GM18867 (cell line): Measurements from ENCODE around the gene RASL11A.
"Not testable (repeated sequence)": the region's sequence is repeated elsewhere in the genome, so short reads cannot be mapped to it uniquely, and the experiment has no call there.

Experiments
- ATAC-seq: cut with Tn5 transposase; IDR thresholded peaks from one replicate; pipeline ENCODE4 v1.9.1; 2021; ENCODE audit warnings: mild to moderate bottlenecking, moderate library complexity; ENCODE audit not compliant: unreplicated experiment

Gene RASL11A

DNA sequence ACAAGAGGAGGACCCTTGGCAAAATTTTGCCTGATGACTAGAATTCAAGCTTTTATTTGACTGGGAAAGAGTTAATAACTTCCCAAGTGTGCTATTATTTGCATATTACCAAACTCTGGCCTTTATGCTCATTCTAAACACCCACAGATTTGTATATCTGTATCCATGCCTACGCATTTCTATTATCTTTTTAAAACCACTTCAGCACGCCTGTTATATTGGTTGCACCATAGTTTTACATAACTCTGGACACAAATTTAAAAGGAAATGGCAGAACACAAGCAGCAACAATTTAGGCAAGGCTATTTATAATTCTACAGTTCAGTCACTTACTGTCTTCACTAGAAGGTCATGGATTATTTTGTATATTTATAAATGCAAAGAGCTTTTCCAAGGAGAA is 3.7 kb upstream of the RASL11A start:
- no peak for ATAC-seq

DNA sequence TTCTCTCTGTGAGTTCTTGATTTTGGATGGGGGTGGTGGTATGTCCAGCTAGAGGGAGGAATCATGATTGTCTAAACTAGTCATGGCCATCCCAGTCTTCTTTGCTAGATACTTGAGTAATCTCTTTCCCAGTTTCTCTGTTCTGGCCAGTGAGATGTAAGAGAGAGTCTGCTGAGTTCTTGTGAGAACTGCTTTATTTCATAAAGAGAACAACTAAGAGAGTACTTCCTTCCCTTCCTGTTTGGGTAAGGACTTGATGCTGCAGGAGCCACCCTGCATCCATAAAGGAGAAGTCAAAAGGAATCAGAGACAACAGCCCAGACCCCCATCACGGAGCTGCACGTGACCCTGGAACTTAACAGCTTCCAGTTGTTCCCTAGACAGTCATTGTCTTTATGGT is 3.0 kb upstream of the RASL11A start:
- ATAC-seq, result no peak

DNA sequence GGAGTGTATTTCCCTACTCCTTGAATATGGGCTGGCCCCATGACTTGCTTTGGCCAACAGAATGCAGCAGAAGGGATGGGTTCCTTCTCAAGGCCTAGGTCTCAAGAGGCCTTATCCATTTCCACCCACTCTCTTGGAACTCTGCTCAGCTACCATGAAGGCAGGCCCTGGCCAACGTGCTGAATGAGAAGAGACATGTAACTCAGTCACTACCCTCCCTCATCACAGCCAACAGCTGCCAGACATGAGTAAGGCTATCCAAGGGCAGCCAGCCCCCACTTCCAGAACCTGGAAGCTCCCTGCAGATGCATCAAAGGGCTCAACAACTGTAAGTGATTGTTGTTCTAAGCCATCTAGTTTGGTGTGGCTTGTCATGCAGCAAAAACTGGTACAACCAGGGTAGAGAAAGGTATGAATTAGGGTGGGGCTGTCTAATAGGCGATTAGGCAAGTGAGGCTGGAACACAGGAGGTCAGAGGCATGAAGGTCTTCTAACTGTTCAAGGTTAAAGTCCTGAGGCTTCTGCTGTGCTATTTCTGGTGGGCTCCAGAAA is 1.4 kb upstream of the RASL11A start:
- no peak for ATAC-seq

DNA sequence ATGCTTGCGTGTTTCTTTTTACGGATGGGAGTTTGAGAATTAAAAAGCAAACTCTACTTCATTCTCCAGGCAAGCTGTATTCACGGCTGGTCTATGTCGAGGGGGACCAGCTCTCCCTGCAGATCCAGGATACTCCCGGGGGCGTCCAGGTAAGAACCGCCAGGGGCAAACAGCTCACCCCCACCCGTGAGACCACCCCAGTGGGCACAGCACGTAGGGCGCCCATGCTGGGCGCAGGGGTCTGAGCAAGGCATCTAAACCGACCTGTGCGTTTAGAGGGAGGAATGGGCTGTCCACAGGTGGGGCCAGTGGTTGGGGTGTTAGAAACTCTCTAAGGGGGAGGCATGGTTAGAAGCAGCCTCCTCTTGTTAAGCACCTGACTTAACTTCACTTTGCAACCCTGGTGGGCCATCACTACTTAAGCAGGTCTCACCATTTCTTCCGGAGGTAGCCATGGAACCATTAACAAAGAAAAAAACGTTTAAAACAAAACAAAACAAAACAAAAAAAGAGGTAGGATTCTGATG is 1.0 kb downstream of the RASL11A start:
- no peak for ATAC-seq

DNA sequence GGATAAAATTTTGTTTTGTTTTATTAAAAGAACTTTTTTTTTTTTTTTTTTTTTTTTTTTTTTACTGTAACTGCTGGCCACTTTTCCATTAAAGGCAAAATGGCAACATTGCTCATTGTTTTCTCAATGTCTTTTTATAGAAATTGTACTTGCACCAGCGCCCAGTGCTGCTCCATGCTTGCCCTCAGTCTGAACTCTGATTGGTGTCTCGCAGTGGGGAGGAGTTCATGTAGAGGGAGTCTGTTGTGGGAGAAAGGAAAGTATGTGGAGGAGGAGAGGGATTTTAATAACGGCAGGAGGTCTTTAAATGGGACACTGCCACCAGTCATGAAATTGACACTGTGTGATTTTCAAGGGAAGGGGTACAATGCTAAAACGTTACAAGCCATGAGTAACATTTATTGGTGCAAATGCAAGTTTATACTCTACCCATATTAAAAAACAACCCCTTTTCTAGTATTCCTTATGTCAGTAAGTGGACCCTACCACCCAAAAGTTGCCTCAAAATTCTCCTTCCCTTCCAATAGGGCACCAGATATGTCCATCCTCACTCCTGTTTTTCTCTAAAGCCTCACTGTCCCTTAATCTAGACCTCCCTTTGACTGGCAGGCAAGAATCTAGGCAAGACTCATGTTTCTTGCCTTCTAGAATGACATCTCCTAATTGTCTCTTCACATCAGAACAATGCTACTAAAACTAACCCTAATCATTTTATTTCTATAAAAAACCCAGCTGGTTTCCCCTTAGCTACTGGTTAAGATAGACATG is 3.2 kb downstream of the RASL11A start:
- no peak for ATAC-seq

DNA sequence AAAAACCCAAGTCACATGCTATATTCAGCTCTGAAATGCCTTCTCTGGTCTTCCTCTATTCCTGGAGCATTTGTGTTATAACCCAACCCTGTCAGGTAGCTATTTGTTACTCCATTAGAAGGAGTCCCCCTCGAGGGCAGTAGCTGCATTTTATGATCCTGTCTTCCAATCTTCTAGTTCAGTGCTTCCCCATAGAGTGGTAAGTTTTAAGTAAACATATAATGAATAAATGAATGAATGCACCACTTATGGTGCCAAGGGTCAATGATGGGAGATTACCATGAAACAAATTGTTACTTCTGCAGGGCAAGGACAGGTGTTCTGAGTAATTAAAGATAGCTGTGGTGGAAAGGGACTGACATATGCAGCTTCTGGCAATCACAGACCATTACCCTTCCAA is 4.0 kb downstream of the RASL11A start:
- no peak for ATAC-seq

DNA sequence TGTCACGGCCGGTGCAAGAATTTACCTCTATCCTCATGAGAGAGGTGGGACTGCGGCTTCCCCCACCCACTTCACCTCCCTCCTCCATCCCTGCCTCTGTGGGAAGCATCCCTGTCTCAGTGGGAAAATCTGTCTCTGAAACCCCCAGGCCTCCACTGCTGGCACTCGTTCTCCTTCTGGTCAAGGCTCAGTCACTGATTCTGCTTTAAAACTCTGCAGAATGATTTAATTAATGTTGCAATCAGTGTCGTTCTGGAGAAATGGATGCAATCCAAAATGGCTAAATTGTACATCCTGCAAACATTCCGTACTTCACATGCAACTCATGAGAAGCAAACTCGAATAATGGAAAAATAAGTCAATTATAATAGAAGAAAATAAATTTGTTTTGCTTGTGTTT is 5.6 kb downstream of the RASL11A start:
- no peak for ATAC-seq

DNA sequence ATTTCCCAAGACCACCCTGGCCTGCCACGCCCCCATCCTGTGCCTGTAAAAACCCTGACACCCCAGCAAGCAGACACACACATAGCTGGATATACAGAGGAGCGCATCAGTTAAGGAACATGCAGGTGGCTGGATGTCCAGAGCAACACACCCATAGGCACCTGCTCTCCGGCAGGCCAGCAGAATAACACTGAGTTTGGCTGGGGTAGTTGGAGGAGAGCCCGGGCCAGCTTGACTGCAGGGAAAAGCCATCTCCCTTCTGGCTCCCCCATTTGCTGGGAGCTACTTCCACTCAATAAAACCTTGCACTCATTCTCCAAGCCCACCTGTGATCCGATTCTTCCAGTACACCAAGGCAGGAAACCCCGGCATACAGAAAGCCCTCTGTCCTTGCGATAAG is 8.9 kb downstream of the RASL11A start:
- no peak for ATAC-seq

DNA sequence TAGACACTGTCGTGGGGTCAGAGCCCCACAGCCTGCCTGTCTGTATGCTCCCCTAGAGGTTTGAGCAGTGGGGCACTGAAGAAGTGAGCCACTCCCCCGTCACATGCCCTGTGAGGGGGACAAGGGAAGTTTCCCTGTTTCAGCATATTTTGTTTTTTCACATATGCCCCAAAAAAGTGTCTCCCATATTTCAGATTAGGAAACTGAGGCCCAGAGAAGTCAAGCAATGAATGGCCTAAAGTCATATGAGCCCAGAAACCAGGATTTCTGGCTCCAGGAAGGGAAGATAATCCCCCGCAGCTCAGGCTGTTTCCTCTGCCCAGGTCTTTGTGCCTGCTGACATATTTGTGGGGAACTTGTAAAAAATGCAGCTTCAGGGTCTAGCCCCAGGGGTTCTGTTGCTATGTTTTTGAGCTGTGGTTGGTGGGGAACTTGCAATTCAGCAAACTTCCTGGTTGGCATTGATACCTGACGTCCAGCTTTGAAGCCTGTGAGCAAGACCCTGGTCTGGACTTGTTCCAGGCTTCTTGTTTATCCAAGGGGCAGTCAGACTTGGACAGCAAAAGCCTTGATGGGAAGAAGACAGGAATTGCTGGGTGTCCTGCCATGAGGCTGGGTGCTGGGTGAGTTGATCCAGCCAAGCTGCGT is 9.5 kb downstream of the RASL11A start:
- ATAC-seq, result no peak

DNA sequence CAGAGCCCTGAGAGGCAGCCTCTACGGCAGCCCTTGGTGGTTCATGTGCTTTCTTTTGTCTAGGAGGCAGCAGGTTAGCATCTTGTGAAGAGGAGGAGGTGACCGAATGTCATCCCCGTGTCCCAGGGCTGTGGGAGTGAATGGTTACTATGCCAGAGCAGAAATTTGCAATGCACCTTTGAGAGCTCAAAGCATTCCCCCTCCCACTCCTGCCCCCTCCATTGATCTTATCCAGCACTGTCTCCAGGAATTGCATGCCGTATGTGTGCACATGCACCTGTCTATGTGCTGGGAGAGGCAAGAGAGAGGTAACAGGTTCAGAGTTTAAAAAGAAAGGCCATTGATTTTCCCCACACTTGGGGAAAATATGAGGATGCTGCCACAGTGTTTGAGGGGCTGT is 10.2 kb downstream of the RASL11A start:
- ATAC-seq, result no peak

DNA sequence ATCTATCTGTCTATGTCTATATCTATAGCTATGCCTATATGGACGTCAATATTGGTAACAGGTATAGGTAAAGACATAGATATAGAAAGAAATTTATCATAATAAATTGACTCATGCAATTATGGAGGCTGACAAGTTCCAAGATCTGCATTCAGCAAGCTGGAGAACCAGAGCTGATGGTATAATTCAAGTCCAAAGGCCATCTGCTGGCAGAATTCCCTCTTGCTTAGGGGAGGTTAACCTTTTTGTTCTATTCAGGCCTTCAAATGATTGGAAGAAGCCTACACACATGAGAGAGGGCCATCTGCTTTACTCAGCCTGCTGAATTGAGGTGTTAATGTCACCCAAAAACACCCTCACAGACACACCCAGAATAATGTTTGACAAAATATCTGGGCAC is 10.8 kb downstream of the RASL11A start:
- ATAC-seq, result no peak

DNA sequence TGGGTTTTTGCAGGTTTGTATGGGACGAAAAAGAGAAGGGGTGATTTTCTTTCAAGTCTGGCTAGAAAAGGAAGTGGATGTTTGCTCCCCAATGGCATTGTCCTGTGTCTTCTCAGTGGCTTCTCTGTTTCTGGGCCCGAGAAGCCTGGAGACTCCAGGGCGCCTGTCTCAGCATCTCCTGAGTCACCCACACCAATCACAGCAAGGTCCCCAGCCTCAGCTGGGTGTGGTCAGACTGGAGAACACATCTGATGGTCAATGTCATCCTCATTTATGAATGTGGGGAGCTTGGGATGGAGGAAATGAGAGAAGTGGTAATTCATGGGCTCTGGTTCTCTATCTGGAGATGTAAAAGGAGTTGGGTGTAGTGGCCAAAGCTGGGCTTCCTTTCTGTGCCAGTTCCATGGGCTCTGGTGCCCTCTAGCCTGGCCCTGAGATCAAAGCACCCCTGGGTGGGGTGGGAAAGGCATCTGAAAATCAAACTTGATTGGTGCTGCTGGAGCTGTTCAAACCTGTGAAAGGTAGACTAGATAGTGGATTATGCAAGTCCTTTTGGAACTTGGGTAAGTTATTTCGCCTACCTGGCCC is 13.4 kb downstream of the RASL11A start:
- ATAC-seq, result peak; percentile 44

DNA sequence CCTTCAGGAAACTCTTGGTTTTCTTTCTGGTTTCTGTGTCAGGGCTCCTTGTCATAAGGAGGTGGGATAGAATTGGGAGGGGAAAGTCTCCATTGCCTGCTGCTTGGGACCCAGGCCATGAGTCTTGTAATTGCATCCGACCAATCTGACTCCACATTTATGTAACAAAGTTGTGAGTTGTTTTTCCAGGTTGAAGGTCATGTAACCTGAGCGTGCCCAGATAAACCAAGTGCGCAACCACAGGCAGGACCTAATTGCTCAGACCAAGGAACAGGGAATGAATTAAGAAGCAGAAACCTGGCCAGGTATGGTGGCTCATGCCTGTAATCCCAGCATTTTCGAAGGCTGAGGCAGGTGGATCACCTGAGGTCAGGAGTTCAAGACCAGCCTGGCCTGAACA is 17.8 kb downstream of the RASL11A start:
- no peak for ATAC-seq

DNA sequence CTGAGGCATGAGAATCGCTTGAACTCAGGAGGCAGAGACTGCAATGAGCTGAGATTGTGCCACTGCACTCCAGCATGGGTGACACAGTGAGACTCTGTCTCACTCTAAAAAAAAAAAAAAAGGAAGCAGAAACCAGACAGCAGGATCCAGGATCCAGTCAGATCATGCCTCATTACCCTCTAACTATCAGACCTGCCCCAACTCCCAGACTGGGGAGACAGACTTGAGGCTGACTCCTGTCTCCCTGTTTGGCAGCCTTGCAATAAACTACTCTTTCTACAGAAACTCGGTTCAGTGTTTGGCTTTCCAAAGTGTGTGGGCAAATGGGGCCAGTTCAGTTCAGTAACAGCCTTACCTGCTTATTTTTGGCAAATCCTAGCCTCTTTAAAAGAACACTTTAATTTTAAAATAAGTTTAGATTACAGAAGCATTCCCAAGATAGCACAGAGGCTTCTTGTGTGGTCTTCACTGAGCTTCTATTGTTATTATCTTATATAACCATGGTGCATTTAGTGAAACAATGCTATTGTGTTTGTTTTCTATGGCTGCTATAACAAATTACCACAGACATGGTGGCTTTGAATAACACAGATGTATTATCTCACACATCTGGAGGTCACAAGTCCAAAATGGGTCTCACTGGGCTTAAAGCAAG is 18.5 kb downstream of the RASL11A start:
- ATAC-seq, result no peak

DNA sequence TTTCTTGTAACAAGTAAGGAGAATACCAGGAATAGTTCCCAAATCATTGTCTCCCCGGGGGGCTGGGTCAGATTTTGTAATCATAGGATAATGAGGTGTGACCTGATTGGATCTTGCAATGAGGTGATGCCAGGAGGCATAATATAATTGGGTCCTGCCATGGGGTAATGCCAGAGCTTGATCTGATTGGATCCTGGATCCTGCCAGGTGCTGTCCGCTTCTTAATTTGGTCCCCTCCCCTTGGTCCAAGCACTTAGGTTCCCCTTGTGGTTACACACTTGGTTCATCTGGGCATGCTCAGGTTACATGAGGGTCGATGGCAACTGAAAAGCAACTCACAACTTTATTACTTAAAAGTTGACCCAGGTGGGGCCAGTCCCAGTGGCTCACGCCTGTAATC is 20.1 kb downstream of the RASL11A start:
- no peak for ATAC-seq

DNA sequence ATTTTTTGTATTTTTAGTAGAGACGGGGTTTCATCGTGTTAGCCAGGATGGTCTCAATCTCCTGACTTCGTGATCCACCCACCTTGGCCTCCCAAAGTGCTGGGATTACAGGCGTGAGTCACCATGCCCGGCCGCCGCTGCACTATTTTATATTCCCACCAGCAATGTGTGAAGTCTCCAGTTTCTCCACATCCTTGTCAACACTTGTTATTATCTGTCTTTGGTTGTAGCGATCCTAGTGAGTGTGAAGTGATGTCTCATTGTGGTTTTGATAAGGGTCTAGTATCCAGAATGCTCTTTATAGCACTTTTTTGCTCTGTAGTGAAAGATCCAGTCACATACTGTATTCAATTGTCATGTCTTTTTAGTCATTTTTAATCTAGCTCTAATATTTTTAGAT is 21.3 kb downstream of the RASL11A start:
- ATAC-seq, result not testable (repeated sequence)

DNA sequence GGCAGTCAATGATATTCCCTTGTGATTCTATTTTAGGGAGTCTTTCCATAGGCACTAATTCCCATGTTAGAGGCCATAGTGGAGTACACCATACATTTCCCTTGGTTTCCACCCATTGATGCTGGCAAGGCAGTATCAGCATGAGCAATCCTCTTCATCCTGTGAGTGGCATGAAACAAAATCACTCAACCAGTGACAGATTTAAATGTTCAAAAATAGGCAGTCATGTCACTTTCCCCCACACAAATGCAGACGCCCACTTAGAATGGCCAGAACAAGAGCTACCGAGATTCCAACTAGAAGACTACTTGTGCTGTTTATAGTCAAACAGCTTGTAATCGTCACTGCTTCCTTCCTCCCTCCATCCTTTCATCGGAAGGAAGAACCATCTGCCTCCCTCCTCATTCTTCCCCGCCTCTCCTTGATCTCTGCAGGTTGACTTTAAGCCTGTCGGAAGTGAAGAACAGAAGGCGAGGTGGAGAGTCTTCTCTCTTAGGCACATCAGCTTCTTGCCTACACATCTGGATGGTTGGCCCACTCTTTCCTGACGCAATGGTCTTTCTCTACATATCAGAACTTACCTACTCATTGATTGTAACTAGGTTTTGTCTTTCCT is 22.6 kb downstream of the RASL11A start:
- ATAC-seq, result no peak

DNA sequence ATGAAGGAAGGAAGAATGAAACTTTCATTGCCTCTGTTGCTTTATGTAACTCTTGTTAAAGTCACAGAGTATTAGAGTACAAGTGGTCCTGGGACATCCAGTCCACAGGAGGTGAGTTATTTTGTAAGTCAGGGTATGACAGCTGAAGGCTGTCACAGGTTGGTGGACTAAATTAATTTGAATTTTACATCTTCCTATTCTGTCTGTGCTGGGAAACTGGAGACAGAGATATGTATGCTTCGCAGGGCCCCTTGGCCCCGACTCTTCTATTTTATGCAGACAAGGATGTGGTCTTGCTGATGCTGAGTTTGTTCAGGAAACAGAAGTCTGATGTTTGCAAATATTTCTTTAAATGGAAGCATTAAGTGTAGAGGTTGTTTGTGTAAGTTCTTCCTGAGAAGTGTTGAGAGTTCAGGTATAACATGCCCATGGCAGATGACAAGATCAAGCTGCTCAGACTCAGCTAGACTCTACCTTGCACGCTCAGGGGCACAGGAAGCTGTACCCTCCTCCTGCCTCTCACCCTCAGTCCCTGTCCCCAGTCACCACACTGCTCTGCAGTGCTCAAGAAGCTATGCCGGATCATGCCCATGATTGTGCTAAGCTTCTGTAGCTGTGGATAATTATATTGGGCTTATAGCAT is 23.4 kb downstream of the RASL11A start:
- ATAC-seq, result no peak

DNA sequence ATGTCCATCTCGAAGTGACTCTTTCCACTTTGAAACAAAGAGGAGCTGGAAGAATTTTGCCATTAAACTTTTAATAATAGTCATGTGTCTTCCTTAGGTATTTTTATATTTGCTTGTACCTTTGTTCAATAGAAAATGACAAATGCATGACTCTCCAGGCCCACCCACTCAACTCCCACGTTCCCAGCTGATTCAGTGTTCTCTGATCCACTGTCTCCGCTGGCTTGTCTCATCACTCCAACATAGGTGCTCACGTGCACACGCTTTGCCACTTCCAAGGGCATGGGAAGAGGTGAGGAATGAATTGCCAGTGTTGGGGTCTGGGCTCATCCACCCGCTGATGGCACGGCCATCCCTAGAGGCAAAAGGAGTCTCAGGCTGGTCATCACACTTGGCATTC is 24.5 kb downstream of the RASL11A start:
- ATAC-seq, result no peak

DNA sequence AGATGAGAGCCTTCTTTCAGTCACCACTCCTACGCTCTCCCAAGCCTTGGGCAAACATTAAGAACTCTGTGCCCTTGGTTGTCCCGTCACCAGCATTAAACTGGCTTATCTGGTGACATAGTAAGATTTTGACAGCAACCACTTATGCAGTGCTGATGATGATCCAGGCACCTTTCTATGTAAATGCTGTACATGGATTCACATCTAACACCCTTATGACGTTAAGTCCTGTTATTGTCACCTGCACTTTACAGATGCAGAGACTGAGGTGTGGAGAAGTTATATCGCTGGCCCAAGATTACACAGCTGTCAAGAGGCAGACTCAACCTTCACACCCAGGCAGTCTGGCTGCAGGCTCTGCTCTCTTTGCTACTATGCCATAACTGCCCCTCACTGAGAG is 25.0 kb downstream of the RASL11A start:
- no peak for ATAC-seq
